Activated naive CD8-positive, alpha-beta T cell treated with anti-CD3 and anti-CD28 coated beads, Interleukin-2, amount 50 U/mL, for 24 hours (primary cell): ENCODE results near the gene DMD.

Experiments
- ATAC-seq: fragments of 150-1000 bp; cut with Tn5 transposase; one replicate; pipeline ENCODE4 v1.10.0; 2021
- DNase-seq: peaks from one replicate; pipeline ENCODE4 v3.0.0; 2021
- H3K27ac Mint-ChIP-seq: one replicate; pipeline ENCODE4 v1.8.0; 2021; ENCODE audit warnings: mild to moderate bottlenecking, mixed read lengths
- H3K27me3 Mint-ChIP-seq: one replicate; pipeline ENCODE4 v1.8.0; 2021; ENCODE audit warnings: mixed read lengths
- H3K36me3 Mint-ChIP-seq: one replicate; pipeline ENCODE4 v1.8.0; 2021; ENCODE audit warnings: low read depth, mixed read lengths
- H3K4me1 Mint-ChIP-seq: one replicate; pipeline ENCODE4 v1.8.0; 2021; ENCODE audit warnings: mixed read lengths
- H3K4me3 Mint-ChIP-seq: one replicate; pipeline ENCODE4 v1.8.0; 2021; ENCODE audit warnings: mild to moderate bottlenecking, moderate library complexity, mixed read lengths
- H3K9me3 Mint-ChIP-seq: one replicate; pipeline ENCODE4 v1.8.0; 2021; ENCODE audit warnings: mixed read lengths

DMD gene

DNA sequence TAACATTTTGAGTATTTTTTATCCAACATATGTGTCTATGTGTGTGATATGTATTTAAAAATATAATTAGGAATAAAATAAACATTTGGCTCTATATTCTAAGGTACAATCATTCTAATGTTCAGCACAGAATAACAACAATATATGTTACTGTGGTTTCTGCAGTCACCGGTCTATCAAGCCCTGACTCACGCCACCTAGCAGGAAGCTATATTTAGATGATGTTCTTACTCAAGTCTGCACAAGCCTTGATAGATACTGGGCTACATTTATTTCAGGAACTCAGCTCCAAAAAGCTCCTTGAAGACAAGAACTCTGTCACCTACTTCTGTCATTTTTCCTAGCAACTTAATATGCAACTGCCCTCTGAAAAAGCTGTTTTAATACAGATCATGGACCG, 1987.5 kb downstream of the DMD start:
- Mint-ChIP-seq H3K4me3 (no peak overlapping the region), H3K4me1 (no peaks in the 10 kb centered on the region), H3K9me3 (no peaks in the 10 kb centered on the region), H3K36me3 (no peaks in the 10 kb centered on the region), H3K27ac (no peak overlapping the region), H3K27me3 (no peaks in the 10 kb centered on the region)
- DNase-seq (no peak), ATAC-seq (no peak)

DNA sequence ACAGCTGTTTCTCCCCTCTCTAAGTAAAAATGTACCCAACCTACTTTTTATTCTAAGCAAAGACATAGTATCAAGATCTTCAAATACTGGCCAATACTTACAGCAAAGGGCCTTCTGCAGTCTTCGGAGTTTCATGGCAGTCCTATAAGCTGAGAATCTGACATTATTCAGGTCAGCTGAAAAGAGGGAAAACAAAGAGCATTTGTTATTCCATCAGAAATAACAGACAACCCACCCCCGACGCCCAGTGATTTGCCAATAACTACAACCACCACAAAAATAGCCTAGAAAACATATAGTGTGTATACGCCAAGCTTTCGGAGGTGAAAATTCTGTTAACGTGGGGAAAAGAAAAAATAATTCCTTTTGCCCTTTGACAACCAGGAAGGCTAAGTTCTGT, 1988.4 kb downstream of the DMD start:
- H3K27me3 Mint-ChIP-seq, result no peaks in the 10 kb centered on the region
- no peak overlapping the region for H3K4me3 Mint-ChIP-seq
- ATAC-seq (no peak), DNase-seq (no peak)
- no peaks in the 10 kb centered on the region for H3K9me3 Mint-ChIP-seq
- no peak overlapping the region for H3K27ac Mint-ChIP-seq
- no peaks in the 10 kb centered on the region for H3K36me3 Mint-ChIP-seq
- H3K4me1 Mint-ChIP-seq, result no peaks in the 10 kb centered on the region

DNA sequence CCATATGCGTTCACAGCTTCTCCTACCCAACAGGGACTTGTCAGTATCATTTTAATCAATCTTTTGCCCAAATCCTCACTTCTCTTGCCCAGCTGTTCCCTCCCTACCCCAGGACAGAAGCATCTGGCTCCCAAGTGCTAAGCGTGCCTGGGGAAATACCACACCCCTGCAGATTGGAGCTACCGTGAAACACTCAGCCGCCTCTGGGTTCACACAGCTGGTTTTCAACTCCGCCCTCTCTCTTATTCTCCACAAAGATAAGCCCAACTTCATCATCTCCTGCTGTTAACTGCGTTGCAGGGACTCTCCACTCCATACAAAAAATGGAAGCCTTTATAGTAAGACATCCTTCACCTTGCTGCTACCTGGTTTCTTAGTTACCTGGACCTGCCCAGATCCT, 1992.2 kb downstream of the DMD start:
- Mint-ChIP-seq H3K27ac (no peak overlapping the region), H3K27me3 (no peaks in the 10 kb centered on the region), H3K9me3 (no peaks in the 10 kb centered on the region), H3K4me1 (peaks cover 2% of the 10 kb centered on the region), H3K4me3 (no peak overlapping the region), H3K36me3 (no peaks in the 10 kb centered on the region)
- ATAC-seq (no peak), DNase-seq (no peak)

DNA sequence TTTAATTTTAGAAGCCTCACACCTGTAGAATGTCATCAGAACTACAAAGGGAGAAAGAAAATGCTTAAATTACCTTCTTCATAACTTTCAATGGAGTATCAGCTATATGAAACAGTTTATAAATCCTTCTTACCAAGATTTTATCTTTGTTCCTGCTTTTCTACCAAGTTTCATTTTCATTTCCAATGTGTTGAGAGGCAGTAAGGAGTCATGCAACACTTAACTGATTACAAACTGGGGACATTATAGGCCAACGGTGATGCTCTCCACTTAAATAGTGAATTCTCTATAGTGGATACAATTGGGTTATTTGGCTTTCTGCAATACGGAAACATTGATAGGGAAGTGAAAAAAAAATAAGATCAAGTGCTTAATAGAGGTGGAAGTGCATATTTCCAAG, 1994.3 kb downstream of the DMD start:
- ATAC-seq (no peak), DNase-seq (no peak)
- peaks cover 2% of the 10 kb centered on the region for H3K4me1 Mint-ChIP-seq
- no peaks in the 10 kb centered on the region for H3K27me3 Mint-ChIP-seq
- H3K36me3 Mint-ChIP-seq, result no peaks in the 10 kb centered on the region
- no peak overlapping the region for H3K4me3 Mint-ChIP-seq
- no peaks in the 10 kb centered on the region for H3K9me3 Mint-ChIP-seq
- H3K27ac Mint-ChIP-seq, result no peak overlapping the region

DNA sequence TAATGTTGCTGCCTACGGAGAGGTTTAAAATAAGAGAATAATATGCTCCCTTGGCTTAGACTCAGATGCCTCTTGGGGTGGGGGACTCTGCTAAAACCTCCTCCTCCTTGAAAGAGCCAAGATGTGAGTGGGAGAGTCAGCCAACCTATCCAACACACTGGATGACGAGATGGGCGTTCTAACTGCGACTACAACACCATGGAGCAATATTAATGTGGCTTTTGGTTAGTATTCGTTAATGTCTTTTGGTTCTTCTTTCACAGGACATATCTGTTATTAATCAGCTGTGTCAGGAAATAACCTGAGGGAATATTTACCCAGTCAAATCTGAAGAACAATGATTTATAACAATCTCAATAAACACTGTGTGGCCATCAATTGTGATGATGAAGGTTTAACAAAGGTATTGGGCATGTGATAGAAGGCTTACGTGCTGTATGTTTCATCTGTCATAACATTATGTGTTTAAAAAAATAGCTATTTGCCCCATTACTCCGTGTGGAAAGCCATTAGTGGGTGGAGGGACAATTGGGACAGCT, 1996.0 kb downstream of the DMD start:
- DNase-seq (no peak), ATAC-seq (no peak)
- Mint-ChIP-seq H3K9me3 (no peaks in the 10 kb centered on the region), H3K36me3 (no peaks in the 10 kb centered on the region), H3K27ac (no peak overlapping the region), H3K4me1 (peaks cover 2% of the 10 kb centered on the region), H3K4me3 (no peak overlapping the region), H3K27me3 (no peaks in the 10 kb centered on the region)

DNA sequence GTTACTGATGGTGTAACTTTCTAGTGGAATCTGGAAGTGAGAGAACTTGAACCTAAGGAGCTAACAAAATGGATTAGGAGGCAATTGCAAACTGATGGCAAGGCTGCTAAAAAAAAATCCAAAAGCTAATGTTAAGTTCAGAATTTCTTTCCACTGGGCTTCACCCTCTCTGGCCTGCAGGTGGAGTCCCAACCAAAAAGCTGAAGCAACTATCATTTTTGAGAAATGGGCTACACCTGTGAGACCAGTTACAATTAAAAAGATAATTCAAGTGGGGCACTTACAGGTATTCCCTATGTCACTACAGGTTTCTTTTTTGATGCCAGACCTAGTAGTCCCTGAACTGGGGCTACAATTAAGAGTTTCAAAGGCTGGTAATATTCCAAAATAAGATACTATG, 1997.4 kb downstream of the DMD start:
- H3K4me3 Mint-ChIP-seq, result no peak overlapping the region
- no peak overlapping the region for H3K27ac Mint-ChIP-seq
- no peaks in the 10 kb centered on the region for H3K9me3 Mint-ChIP-seq
- peaks cover 2% of the 10 kb centered on the region for H3K4me1 Mint-ChIP-seq
- no peaks in the 10 kb centered on the region for H3K36me3 Mint-ChIP-seq
- ATAC-seq (no peak), DNase-seq (no peak)
- H3K27me3 Mint-ChIP-seq, result no peaks in the 10 kb centered on the region

DNA sequence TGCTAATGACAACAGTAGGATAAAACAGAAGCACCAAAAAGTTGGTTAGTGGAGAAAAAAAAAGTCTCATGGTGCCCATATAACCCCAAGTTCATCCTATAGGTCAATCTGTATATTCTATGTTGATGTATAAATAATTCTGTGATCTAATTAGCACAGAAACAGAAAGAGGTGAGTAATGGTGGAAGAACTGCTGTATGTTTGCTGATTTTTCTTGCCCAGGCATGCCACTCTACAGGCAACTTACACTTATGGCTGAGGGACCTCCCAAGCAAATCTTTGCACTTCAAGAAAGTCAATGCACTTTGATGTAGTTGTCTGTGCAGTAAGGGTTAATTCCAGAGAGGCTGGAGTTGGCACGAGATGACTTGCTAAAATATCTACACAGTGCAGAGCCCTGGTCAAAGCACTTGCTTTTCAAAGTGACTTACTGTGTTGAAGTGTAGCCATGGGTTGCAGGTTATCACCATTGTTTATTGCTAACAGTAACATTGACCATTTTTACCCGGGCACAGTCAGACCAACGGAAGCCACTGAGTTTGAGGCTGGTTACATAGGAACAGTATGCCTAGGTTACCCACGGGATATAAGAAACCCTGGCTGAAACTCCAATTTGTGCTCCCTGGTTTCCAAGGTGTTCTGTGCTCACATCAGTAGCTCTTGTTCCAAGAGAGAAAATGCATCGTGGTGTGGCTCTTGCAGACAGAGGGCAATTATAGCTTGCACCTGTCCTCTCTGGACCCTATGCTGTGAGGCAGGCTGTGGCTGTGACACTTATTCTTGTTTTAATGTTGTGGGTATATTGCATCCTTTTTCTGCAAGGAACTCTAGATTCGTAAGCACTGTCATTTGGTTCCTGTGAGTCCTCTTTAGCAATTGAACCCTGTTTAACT, 1998.2 kb downstream of the DMD start:
- Mint-ChIP-seq H3K4me3 (no peak overlapping the region), H3K9me3 (no peaks in the 10 kb centered on the region), H3K4me1 (peaks cover 2% of the 10 kb centered on the region), H3K27me3 (no peaks in the 10 kb centered on the region), H3K27ac (no peak overlapping the region), H3K36me3 (no peaks in the 10 kb centered on the region)
- ATAC-seq (no peak), DNase-seq (no peak)

DNA sequence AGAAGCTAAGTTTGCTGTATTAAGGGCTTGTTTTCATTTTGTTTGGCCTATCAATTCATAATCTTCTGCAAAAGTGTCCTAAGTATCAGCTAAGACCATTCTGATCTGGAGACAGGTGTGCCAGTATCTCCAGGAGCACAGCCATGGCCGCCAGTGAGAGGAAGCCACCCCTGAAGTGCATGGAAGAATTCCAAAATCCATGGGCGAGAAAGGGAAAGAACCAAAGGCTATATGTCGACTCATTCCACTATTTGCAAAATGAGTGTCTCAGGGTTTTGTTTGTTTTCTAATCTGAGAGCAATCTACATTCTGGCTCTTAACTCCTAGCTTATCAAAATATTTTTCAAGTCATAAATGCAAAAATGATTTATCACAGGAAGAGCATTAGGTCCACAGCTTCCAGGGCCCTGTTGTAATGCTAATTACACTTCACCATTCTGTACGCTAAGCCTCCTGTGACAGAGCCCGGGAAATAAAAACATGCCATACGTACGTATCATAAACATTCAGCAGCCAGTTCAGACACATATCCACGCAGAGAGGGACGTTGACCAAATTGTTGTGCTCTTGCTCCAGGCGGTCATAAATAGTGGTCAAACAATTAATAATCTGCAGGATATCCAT, 2002.2 kb downstream of the DMD start:
- H3K9me3 Mint-ChIP-seq, result no peaks in the 10 kb centered on the region
- H3K4me1 Mint-ChIP-seq, result no peaks in the 10 kb centered on the region
- H3K4me3 Mint-ChIP-seq, result no peak overlapping the region
- no peaks in the 10 kb centered on the region for H3K36me3 Mint-ChIP-seq
- ATAC-seq (no peak), DNase-seq (no peak)
- H3K27ac Mint-ChIP-seq, result no peak overlapping the region
- H3K27me3 Mint-ChIP-seq, result no peaks in the 10 kb centered on the region

DNA sequence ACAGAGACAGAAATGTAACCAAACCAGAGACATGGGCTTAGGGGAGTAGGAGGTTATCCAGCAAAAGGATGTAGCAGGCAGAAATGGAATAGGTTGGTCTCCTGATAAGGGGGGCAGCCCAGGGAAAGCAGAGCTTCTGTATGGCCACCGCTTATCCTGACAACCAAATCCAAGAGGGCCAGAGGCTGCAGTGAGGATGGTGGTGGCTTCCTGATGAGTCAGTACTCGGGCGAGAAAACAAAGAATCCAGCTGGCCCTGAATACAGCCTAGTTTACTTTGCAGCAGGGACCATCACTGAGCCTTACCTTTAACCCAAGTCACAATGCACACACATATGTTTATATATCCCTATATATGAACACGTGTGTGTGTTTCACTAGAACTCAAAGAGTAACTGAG, 2009.8 kb downstream of the DMD start:
- no peak for DNase-seq
- no peaks in the 10 kb centered on the region for H3K36me3 Mint-ChIP-seq
- H3K4me1 Mint-ChIP-seq, result no peaks in the 10 kb centered on the region
- no peaks in the 10 kb centered on the region for H3K9me3 Mint-ChIP-seq
- H3K27me3 Mint-ChIP-seq, result no peaks in the 10 kb centered on the region
- H3K4me3 Mint-ChIP-seq, result no peak overlapping the region
- no peak overlapping the region for H3K27ac Mint-ChIP-seq
- ATAC-seq, result no peak

DNA sequence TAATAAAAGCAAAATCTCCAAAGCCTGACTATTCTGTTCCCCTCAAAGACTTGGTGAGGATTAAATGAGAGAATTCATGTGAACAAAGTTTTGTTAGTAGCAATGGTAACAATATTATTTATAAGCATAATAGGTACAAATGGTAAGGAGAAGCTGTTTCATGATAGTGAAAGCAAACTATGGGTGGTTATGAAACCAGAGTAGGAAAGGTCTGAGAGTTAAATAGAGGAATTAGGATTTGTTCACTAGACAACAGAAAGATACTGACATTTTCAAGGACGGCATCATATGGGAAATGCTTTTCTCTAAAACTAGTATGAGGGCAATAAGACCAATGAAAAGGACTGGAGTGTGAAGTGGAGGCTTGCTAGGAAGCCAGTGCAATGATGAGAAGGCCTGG, 2010.9 kb downstream of the DMD start:
- no peaks in the 10 kb centered on the region for H3K4me1 Mint-ChIP-seq
- H3K4me3 Mint-ChIP-seq, result no peak overlapping the region
- no peaks in the 10 kb centered on the region for H3K27me3 Mint-ChIP-seq
- ATAC-seq, result no peak
- H3K36me3 Mint-ChIP-seq, result no peaks in the 10 kb centered on the region
- DNase-seq, result no peak
- H3K9me3 Mint-ChIP-seq, result no peaks in the 10 kb centered on the region
- H3K27ac Mint-ChIP-seq, result no peak overlapping the region

DNA sequence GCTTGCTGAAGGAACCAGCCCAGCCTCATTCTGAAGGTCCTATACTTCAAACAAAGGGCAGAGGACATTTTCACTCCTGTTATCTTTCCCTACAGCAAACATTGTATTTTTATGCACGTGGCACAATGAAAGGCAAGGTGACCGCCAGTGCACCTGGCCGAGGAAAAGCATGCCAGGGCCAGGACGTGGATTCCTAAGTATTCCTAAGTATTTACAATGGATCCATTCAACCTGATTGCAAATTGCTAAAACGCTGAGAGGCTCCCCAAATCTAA, 2011.6 kb downstream of the DMD start:
- H3K27me3 Mint-ChIP-seq, result no peaks in the 10 kb centered on the region
- H3K27ac Mint-ChIP-seq, result no peak overlapping the region
- no peaks in the 10 kb centered on the region for H3K9me3 Mint-ChIP-seq
- H3K4me1 Mint-ChIP-seq, result no peaks in the 10 kb centered on the region
- H3K4me3 Mint-ChIP-seq, result no peak overlapping the region
- no peaks in the 10 kb centered on the region for H3K36me3 Mint-ChIP-seq
- DNase-seq (no peak), ATAC-seq (no peak)

DNA sequence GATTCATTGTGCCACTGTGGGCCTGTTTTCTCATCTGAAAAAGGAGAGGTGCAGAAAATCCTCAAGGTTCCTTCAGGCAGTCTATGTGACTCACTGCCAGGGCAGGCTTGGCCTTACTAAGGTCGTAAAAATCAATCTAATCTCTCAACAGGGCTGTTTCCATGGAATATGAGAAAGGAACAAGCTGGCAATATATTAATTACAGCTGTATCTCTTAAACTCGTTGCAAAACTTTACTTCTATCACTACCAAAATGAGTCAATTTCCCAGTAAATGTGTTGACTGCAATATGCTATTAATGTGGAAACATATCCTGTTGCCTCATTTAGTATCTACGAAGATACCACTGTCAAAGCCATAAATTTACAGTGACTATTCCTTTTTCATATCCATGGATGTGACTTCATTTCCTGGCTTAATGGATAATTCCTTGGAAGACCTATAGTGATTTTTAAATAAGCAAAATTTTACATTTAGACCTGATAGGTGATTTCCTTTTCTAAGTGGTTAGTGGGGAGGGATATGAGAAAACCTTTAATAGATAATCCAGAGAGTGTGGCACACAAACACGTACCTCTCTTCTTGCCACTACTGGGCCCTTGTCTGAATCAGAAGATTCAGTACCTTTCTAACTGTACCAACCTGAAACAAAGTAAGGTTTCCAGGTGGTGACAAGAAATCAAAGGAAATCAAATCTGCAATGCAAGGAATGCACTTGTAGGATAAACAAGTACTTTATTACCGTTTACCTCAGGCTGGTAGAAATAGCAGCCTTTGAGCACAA, 2012.1 kb downstream of the DMD start:
- no peaks in the 10 kb centered on the region for H3K9me3 Mint-ChIP-seq
- DNase-seq (no peak), ATAC-seq (no peak)
- no peaks in the 10 kb centered on the region for H3K27me3 Mint-ChIP-seq
- no peaks in the 10 kb centered on the region for H3K4me1 Mint-ChIP-seq
- H3K36me3 Mint-ChIP-seq, result no peaks in the 10 kb centered on the region
- H3K27ac Mint-ChIP-seq, result no peak overlapping the region
- H3K4me3 Mint-ChIP-seq, result no peak overlapping the region

DNA sequence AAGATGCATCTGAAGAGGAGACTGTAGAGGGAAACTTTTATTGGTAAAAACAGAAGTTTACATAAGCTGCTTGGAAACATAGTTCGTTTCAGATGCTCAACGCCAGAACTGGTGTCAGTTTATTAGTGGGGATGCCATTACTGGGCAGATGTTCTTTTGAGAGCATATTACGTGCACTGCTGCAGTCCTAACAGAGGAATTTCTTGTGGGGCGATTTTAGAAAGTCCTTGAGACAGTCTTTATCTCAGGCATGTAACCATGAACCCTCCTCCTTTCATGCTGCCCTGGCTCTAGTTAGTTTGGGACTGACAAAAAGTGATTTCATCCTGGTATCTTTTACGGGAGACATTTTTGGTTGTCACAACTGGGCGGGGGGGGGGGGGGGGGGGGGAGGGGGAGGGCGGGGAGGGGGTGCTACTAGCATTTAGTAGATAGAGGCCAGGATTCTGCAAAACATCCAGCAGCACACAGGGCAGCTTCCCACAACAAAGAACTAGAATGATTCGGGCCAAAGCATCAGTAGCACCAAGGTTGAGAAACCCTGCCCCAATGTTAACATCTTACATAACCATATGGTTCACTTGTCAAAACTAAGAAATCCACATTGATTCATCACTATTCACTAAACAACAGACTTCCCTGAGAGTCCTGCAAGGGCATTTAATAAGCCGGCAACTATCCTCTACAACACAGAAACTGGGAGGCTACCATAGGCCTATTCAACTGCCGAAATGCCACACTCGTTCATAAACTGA, 2021.0 kb downstream of the DMD start:
- H3K4me1 Mint-ChIP-seq, result no peaks in the 10 kb centered on the region
- H3K36me3 Mint-ChIP-seq, result no peaks in the 10 kb centered on the region
- H3K4me3 Mint-ChIP-seq, result no peak overlapping the region
- H3K27me3 Mint-ChIP-seq, result no peaks in the 10 kb centered on the region
- DNase-seq, result no peak
- ATAC-seq, result no peak
- H3K9me3 Mint-ChIP-seq, result no peaks in the 10 kb centered on the region
- H3K27ac Mint-ChIP-seq, result no peak overlapping the region

DNA sequence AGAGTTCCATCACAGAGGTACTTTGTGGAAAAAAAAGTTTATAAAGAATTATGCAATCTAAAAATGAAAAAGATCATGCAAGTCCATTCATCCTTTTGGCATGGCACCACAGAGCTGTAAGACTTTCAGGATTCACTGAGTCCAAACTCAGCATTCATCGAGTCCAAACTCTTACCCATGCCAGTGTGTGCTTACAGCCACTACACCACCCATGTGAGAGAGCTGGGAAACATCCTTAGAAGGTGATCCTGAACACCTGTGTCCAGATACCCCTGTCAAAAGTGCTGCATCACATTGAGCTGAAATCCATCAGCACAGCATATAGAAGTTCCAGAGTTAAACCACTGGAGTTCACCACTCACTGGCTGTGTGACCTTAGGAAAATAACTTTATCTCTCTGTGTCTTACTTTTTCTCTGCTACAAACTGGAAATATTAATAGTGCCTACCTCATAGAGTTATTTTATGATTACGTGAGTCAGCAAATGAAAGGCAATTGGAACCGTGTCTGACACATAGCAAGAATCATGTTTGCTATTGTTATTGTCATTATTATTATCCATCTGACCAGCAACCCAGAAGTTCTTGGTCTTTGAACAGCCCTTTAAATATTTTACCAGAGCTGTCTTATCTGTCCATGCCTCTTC, 2024.5 kb downstream of the DMD start:
- Mint-ChIP-seq H3K4me3 (no peak overlapping the region), H3K27ac (no peak overlapping the region)
- no peak for ATAC-seq

More for the DNA sequence above, 2024.5 kb downstream of the DMD start:
- Mint-ChIP-seq H3K36me3 (no peaks in the 10 kb centered on the region), H3K27me3 (no peaks in the 10 kb centered on the region), H3K9me3 (no peaks in the 10 kb centered on the region), H3K4me1 (no peaks in the 10 kb centered on the region)
- DNase-seq, result no peak
